HCT116 (cell line): ENCODE data around the gene MRM3.

Source experiments
- POLR2AphosphoS5 ChIP-seq: IDR thresholded peaks from 2 replicates; pipeline ENCODE4 v1.6.1; 2011; ENCODE audit warnings: mild to moderate bottlenecking, low read depth, low read length, moderate library complexity
- SP1 ChIP-seq: IDR thresholded peaks from 2 replicates; pipeline ENCODE4 v1.6.1; 2012; ENCODE audit warnings: low read depth
- TCF7L2 ChIP-seq: IDR thresholded peaks from 2 replicates; pipeline ENCODE4 v1.7.0; 2011; ENCODE audit warnings: borderline replicate concordance, inconsistent platforms; ENCODE audit not compliant: insufficient read depth, insufficient read length; ENCODE audit errors: extremely low read depth

DNA sequence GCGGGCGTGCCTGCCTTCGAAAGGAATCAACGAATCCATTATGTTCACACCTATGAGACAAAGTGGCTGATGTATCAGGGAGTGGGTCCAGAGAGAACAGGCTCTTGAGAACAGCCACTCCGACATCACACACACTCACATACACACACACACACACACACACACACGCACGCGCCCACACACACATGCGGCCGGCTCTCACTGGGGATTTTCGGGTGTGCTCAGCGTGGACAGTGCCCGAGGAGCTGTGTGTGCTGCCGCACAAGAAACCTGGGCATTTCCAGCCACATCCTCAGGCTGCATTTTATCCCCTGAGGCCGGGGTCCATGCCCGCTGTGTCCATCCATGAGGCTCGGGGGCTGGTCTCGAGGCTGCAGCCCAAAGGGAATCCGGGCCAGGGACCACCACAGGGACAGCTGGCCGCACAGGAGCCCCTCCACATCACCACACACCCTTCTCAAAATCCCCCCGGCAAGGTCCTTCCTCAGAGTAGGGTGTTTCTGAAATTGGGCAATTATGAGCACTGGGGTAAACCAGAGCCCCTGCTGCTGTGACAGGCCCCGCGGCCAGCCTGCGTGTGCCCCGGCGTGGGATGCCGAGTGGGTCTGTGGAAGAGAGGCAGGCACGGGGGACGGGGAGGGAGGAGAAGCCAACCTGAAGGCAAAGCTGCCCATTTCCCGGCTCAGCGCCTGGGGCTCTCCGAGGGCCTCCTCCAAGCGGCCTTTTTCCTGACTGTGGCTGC lies 24.8 kb downstream of the MRM3 start:
- TF ChIP-seq SP1 (no peak), POLR2AphosphoS5 (no peak), TCF7L2 (no peak)
